GM08714 (cell line): Measurements from ENCODE around the gene CCNK.

Experiments used
- H3K4me3 ChIP-seq: fragments of 200-500 bp; sonication (Bioruptor generic); 2 replicates; pipeline ENCODE4 v1.5.1; 2014; ENCODE audit warnings: mild to moderate bottlenecking, low read length, inconsistent platforms
- ZNF274 ChIP-seq: IDR thresholded peaks from 2 replicates; pipeline ENCODE4 v1.6.1; 2012; ENCODE audit warnings: mild to moderate bottlenecking, low read depth, low read length

The CCNK gene

GRCh38 chr14:99507860-99508640 lies 26.8 kb downstream of the CCNK start:
- no peak for TF ChIP-seq ZNF274
- H3K4me3 ChIP-seq = no peak overlapping the region

GRCh38 chr14:99508896-99509629 lies 27.9 kb downstream of the CCNK start:
- no peak for TF ChIP-seq ZNF274
- H3K4me3 ChIP-seq = no peak overlapping the region

- TF ChIP-seq ZNF274 = no peak
- no peak overlapping the region for H3K4me3 ChIP-seq
Observed at GRCh38 chr14:99509871-99510555, 28.8 kb downstream of the CCNK start.

DNA sequence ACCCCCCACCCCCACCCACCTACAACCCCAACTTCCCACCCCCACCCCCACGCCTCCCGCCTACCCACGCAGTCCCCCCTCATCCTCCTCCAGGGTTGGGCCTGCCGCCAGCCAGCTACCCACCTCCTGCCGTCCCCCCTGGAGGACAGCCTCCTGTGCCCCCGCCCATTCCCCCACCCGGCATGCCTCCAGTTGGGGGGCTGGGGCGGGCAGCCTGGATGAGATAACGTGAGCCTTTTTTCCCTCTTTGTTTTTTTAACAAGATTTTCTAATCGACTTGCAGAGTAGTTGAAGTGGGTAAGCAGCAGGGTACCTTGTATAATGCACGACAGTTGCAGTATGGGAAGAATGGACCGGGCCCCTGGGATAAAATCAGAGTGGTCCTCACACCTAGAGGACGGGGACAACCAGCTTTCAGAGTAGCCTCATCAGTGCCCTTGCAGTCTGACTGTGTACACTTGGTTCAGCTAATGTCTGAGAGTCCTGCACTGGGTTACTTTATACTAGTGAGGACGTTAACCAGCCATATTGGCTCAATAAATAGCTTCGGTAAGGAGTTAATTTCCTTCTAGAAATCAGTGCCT lies 29.4 kb downstream of the CCNK start:
- no peak overlapping the region for H3K4me3 ChIP-seq
- TF ChIP-seq ZNF274 = no peak

DNA sequence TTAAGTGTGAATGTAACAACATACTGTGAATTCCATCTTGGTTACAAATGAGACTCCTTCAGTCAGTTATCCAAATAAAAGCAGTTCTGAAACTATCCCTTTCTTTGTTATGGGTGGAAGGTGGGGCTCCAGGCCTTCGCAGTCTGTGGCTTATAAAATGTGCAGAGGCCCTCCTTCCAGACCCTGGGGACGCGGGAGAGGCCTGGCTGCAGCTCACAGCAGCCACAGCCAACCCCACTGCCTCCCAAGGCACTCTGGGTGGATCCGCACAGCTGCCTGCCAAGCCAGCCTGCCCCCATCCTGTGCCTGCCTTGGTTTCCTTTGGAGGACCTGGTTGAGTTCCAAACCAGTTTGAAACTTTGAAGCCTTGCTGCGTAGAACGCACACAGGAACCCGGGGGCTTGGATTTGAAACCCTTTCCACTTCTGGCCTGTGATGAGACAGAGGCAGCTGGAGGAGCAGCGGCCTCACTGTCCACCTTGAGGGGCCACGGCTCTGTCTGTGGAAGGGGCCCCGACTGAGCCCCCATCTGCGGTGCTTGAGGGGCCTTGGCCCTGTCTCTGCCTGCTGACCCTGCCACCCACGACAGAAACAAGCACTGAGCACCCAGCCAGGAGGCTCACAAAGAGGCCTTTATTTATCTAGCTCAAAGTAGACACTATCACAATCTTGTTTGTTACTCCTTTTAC lies 30.4 kb downstream of the CCNK start:
- no peak for TF ChIP-seq ZNF274
- no peak overlapping the region for H3K4me3 ChIP-seq

DNA sequence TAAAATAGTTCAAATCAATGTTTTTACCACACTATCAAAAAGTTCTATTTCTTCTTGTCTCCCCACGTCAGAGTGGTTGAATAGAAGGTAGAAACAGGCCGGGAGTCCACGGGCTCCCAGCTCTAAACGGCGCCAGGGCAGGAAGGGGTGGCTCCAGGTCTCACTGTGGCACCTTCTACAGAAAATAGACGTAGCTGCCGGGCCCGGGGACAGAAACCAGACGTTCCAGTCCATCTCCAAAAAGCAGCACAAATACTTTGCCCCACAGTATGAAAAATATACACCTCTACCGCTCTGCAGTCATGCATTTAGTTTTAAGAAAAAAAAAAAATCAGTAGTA lies 30.9 kb downstream of the CCNK start:
- H3K4me3 ChIP-seq = no peak overlapping the region
- no peak for TF ChIP-seq ZNF274

- no peak for TF ChIP-seq ZNF274
- no peak overlapping the region for H3K4me3 ChIP-seq
Observed at GRCh38 chr14:99512571-99513182, 31.5 kb downstream of the CCNK start.

- no peak for TF ChIP-seq ZNF274
- H3K4me3 ChIP-seq = no peak overlapping the region
Observed at GRCh38 chr14:99513183-99513694, 32.0 kb downstream of the CCNK start.

GRCh38 chr14:99513946-99514551 lies 32.8 kb downstream of the CCNK start:
- TF ChIP-seq ZNF274 = no peak
- no peak overlapping the region for H3K4me3 ChIP-seq

GRCh38 chr14:99514552-99515300 lies 33.5 kb downstream of the CCNK start:
- no peak overlapping the region for H3K4me3 ChIP-seq
- no peak for TF ChIP-seq ZNF274

DNA sequence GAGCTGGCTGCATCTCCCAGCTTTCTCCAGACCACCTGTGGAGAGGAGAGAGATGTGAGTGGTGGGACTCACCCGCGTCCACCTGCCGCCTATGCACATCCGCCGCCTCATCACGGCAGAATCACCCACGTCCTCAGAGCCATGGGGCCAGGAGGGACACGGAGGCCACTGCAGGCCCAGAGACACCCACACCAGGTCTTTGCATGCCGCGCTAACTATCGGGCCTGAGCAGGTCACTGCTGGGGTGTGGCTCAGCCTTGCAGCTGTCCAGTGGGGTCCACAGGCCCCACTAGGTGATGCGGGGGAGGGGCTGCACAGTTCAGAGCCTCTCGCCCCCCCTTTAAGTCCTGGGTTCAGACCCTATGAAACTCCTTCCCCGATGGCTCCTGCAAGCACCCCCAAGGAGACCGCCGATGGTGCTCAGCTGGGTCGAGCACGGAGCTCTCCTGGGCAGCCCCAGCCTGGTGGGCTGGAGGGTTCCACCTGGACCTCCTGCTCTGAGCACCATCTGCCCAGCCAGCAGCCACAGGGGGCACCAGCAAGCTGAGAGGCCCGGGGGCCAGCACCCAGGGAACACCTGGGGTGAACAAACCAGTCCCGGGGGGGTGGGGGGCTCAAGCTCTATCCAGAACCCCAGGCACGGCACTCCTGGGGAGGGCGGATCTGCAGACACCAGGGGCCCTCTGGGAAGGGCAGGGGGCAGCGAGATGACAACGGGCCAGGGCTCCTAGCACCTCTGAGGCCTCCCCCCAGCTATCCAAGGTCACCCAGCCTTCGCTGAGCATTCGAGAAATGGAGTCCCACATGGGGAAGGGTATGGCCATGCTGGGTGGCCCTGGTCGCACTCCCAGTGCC lies 34.3 kb downstream of the CCNK start:
- H3K4me3 ChIP-seq = no peak overlapping the region
- no peak for TF ChIP-seq ZNF274
